HepG2 (cell line): ENCODE measurements around the gene MADCAM1. TPM values are rescaled to one million over a fixed set of nuclear protein-coding genes. Genes with fewer than 3 reads are reported as not detected.

Source experiments
- SAP130 ChIP-seq: IDR thresholded peaks from 2 replicates; pipeline ENCODE4 v1.6.1; 2016; ENCODE audit warnings: low read depth
- SRY ChIP-seq: sonication (generic); formaldehyde crosslinking; IDR thresholded peaks from 2 replicates; pipeline ENCODE4 v1.8.0; 2022; ENCODE audit warnings: mild to moderate bottlenecking, missing genetic modification reagents
- SUZ12 ChIP-seq: fragments of 150-350 bp; IDR thresholded peaks from 2 replicates; pipeline ENCODE4 v1.6.1; 2014; ENCODE audit warnings: low read depth, low read length
- YEATS4 ChIP-seq: sonication (generic); formaldehyde crosslinking; IDR thresholded peaks from 2 replicates; pipeline ENCODE4 v1.4.0; 2020; ENCODE audit warnings: missing genetic modification reagents, borderline replicate concordance
- ZNF441 ChIP-seq: sonication (generic); formaldehyde crosslinking; IDR thresholded peaks from 2 replicates; pipeline ENCODE4 v1.7.0; 2021; ENCODE audit warnings: missing genetic modification reagents, borderline replicate concordance
- ZNF709 ChIP-seq: sonication (generic); formaldehyde crosslinking; IDR thresholded peaks from 2 replicates; pipeline ENCODE4 v1.5.0; 2020; ENCODE audit warnings: mild to moderate bottlenecking, missing genetic modification reagents
- ZNF788 ChIP-seq: sonication (generic); formaldehyde crosslinking; IDR thresholded peaks from 2 replicates; pipeline ENCODE4 v1.5.0; 2020; ENCODE audit warnings: mild to moderate bottlenecking, missing genetic modification reagents, borderline replicate concordance
- polyA plus RNA-seq, 8 experiments: library from polyadenylated mRNA; depleted of rRNA in 3 of 8; stranded (reverse) in 7 of 8; unstranded in 1 of 8; fragments of >200 nt; fragmentation: Illumina TruSeq in 4 of 8; extraction: Trizol in 4 of 8; gene quantifications; 2 replicates each; pipeline versions ENCODE4 v1.2.1 to v1.2.3, GENCODE V29; 2011 to 2016; ENCODE audit warnings: low read depth in 4 of 8, missing spikeins in 1 of 8, mixed read lengths in 1 of 8; ENCODE audit not compliant: insufficient read depth in 1 of 8
- total RNA-seq, 5 experiments: library from RNA; depleted of rRNA; stranded (reverse); fragments of >200 nt; fragmentation: Illumina TruSeq; extraction: Trizol; gene quantifications; 2 replicates each; pipeline ENCODE4 v1.2.3, GENCODE V29; 2016; ENCODE audit warnings: low read depth in 1 of 5
- TF ChIP-seq, protein P1 (sequence below): sonication (generic); formaldehyde crosslinking; IDR thresholded peaks from 2 replicates; pipeline ENCODE4 v1.9.0; 2022; ENCODE audit warnings: missing genetic modification reagents, mild to moderate bottlenecking, borderline replicate concordance
- TF ChIP-seq, protein P2 (sequence below): sonication (generic); formaldehyde crosslinking; IDR thresholded peaks from 2 replicates; pipeline ENCODE4 v1.5.1; 2020; ENCODE audit warnings: missing genetic modification reagents, mild to moderate bottlenecking, borderline replicate concordance
- TF ChIP-seq, protein P3 (sequence below): sonication (generic); formaldehyde crosslinking; IDR thresholded peaks from 2 replicates; pipeline ENCODE4 v1.8.1; 2023; ENCODE audit warnings: mild to moderate bottlenecking, moderate library complexity, missing genetic modification reagents
- TF ChIP-seq, protein P4 (sequence below): sonication (generic); formaldehyde crosslinking; IDR thresholded peaks from 2 replicates; pipeline ENCODE4 v1.8.1; 2022; ENCODE audit warnings: low read depth, mild to moderate bottlenecking, missing genetic modification reagents
- TF ChIP-seq, protein P5 (sequence below): sonication (generic); formaldehyde crosslinking; IDR thresholded peaks from 2 replicates; pipeline ENCODE4 v1.4.0; 2020; ENCODE audit warnings: missing genetic modification reagents
- TF ChIP-seq, protein P6 (sequence below): sonication (generic); formaldehyde crosslinking; IDR thresholded peaks from 2 replicates; pipeline ENCODE4 v1.5.1; 2020; ENCODE audit warnings: mild to moderate bottlenecking, missing genetic modification reagents, moderate library complexity

MADCAM1 gene
- total and polyA plus RNA-seq, 2 of the 13 experiments (the other 11 are each of a cell fraction or from before 2014, with no cell fraction given), result 0.29 to 0.33 TPM

DNA sequence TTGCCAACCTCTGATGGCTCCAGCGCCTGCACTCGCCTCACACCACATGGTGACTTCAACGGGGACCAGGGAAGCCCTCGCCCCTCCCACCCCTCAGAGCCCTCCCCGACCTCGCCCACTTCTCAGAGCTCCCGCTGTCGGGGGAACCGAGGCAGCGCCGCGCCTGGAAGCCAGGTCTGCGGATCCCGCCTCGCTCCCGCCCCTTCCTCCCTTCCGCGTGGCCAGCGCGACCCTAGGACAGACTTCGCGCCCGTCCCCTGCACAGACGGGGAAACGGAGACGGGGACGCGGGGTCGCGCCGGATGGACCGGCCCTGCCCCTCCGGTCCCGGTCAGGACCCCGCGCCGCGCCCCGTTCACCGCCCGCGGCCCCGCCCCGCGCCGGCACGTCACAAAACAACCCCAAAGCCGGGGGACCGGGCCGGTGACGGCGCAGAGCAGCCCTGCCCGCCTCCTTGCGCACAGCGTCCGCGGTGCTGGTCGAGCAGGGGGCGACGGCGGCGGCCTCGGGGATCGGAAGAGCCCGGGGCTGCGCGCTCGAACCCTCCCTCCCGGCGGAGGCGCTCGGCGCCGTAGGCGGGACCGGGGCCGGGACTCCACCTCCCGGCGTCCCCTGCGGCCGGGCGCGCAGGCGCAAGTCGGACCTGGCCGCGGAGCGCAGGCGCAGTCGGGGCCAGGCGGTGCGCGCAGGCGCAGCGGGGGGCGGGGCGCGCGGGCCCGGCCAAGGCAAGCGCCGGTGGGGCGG is 34.9 kb downstream of the MADCAM1 start (continued):
- TF ChIP-seq, protein P1, sequence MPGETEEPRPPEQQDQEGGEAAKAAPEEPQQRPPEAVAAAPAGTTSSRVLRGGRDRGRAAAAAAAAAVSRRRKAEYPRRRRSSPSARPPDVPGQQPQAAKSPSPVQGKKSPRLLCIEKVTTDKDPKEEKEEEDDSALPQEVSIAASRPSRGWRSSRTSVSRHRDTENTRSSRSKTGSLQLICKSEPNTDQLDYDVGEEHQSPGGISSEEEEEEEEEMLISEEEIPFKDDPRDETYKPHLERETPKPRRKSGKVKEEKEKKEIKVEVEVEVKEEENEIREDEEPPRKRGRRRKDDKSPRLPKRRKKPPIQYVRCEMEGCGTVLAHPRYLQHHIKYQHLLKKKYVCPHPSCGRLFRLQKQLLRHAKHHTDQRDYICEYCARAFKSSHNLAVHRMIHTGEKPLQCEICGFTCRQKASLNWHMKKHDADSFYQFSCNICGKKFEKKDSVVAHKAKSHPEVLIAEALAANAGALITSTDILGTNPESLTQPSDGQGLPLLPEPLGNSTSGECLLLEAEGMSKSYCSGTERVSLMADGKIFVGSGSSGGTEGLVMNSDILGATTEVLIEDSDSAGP, result 0 out of 2 replicates have a peak, but pooled peaks have one; percentile 59
- TF ChIP-seq SAP130, result peak; percentile 77
- TF ChIP-seq, protein P2, sequence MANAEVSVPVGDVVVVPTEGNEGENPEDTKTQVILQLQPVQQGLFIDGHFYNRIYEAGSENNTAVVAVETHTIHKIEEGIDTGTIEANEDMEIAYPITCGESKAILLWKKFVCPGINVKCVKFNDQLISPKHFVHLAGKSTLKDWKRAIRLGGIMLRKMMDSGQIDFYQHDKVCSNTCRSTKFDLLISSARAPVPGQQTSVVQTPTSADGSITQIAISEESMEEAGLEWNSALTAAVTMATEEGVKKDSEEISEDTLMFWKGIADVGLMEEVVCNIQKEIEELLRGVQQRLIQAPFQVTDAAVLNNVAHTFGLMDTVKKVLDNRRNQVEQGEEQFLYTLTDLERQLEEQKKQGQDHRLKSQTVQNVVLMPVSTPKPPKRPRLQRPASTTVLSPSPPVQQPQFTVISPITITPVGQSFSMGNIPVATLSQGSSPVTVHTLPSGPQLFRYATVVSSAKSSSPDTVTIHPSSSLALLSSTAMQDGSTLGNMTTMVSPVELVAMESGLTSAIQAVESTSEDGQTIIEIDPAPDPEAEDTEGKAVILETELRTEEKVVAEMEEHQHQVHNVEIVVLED (CRISPR knock-in tag), result peak; percentile 40; the same call in 1 of the 2 replicates
- TF ChIP-seq, protein P3, sequence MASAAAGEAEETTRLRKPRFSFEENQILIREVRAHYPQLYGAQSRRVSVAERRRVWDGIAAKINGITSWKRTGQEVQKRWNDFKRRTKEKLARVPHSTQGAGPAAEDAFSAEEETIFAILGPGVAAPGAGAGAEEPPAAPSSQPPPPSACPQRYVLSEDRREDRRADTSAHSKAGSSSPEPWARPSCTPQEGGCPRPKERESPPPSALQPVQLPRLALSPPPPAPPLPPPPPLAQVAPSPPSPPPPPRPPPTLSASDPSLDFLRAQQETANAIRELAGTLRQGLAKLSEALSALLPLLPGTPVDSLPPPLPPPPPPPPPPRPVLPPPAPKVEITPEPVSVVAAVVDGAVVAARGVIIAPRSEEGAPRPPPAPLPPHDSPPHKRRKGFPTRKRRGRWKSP (CRISPR knock-in tag), result 0 out of 2 replicates have a peak, but pooled peaks have one; percentile 61
- peak; percentile 24; the same call in 1 of the 2 replicates for TF ChIP-seq SRY
- peak; percentile 55; the same call in 1 of the 2 replicates for TF ChIP-seq ZNF709 (CRISPR knock-in tag)
- TF ChIP-seq, protein P4, sequence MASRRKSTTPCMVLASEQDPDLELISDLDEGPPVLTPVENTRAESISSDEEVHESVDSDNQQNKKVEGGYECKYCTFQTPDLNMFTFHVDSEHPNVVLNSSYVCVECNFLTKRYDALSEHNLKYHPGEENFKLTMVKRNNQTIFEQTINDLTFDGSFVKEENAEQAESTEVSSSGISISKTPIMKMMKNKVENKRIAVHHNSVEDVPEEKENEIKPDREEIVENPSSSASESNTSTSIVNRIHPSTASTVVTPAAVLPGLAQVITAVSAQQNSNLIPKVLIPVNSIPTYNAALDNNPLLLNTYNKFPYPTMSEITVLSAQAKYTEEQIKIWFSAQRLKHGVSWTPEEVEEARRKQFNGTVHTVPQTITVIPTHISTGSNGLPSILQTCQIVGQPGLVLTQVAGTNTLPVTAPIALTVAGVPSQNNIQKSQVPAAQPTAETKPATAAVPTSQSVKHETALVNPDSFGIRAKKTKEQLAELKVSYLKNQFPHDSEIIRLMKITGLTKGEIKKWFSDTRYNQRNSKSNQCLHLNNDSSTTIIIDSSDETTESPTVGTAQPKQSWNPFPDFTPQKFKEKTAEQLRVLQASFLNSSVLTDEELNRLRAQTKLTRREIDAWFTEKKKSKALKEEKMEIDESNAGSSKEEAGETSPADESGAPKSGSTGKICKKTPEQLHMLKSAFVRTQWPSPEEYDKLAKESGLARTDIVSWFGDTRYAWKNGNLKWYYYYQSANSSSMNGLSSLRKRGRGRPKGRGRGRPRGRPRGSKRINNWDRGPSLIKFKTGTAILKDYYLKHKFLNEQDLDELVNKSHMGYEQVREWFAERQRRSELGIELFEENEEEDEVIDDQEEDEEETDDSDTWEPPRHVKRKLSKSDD, result peak; percentile 21; the same call in 1 of the 2 replicates
- TF ChIP-seq, protein P5, sequence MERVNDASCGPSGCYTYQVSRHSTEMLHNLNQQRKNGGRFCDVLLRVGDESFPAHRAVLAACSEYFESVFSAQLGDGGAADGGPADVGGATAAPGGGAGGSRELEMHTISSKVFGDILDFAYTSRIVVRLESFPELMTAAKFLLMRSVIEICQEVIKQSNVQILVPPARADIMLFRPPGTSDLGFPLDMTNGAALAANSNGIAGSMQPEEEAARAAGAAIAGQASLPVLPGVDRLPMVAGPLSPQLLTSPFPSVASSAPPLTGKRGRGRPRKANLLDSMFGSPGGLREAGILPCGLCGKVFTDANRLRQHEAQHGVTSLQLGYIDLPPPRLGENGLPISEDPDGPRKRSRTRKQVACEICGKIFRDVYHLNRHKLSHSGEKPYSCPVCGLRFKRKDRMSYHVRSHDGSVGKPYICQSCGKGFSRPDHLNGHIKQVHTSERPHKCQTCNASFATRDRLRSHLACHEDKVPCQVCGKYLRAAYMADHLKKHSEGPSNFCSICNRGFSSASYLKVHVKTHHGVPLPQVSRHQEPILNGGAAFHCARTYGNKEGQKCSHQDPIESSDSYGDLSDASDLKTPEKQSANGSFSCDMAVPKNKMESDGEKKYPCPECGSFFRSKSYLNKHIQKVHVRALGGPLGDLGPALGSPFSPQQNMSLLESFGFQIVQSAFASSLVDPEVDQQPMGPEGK, result peak; percentile 9; the same call in 1 of the 2 replicates
- TF ChIP-seq, protein P6, sequence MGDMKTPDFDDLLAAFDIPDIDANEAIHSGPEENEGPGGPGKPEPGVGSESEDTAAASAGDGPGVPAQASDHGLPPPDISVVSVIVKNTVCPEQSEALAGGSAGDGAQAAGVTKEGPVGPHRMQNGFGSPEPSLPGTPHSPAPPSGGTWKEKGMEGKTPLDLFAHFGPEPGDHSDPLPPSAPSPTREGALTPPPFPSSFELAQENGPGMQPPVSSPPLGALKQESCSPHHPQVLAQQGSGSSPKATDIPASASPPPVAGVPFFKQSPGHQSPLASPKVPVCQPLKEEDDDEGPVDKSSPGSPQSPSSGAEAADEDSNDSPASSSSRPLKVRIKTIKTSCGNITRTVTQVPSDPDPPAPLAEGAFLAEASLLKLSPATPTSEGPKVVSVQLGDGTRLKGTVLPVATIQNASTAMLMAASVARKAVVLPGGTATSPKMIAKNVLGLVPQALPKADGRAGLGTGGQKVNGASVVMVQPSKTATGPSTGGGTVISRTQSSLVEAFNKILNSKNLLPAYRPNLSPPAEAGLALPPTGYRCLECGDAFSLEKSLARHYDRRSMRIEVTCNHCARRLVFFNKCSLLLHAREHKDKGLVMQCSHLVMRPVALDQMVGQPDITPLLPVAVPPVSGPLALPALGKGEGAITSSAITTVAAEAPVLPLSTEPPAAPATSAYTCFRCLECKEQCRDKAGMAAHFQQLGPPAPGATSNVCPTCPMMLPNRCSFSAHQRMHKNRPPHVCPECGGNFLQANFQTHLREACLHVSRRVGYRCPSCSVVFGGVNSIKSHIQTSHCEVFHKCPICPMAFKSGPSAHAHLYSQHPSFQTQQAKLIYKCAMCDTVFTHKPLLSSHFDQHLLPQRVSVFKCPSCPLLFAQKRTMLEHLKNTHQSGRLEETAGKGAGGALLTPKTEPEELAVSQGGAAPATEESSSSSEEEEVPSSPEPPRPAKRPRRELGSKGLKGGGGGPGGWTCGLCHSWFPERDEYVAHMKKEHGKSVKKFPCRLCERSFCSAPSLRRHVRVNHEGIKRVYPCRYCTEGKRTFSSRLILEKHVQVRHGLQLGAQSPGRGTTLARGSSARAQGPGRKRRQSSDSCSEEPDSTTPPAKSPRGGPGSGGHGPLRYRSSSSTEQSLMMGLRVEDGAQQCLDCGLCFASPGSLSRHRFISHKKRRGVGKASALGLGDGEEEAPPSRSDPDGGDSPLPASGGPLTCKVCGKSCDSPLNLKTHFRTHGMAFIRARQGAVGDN (CRISPR knock-in tag), result peak; percentile 93
- peak; percentile 19; the same call in 1 of the 2 replicates for TF ChIP-seq ZNF441
- TF ChIP-seq ZNF788 (CRISPR knock-in tag), result 0 out of 2 replicates have a peak, but pooled peaks have one; percentile 18
- TF ChIP-seq YEATS4 (CRISPR knock-in tag), result peak; percentile 89; the same call in 1 of the 2 replicates
- peak; percentile 55; the same call in 1 of the 2 replicates for TF ChIP-seq SUZ12
